GM06990 (cell line): Measurements from ENCODE around the gene RAB40B.

Experiments
- DNase-seq: peaks from one replicate; pipeline ENCODE4 v3.0.0-alpha.2; 2011; ENCODE audit not compliant: insufficient read length; ENCODE audit errors: extremely low read depth
- H3K27me3 ChIP-seq: replicated peaks from 2 replicates; pipeline ENCODE4 v1.6.0; 2011; ENCODE audit warnings: low read length; ENCODE audit not compliant: control insufficient read depth, insufficient read depth
- H3K36me3 ChIP-seq: 2 replicates; pipeline ENCODE4 v1.5.1; 2011; ENCODE audit warnings: low read length; ENCODE audit not compliant: control insufficient read depth, insufficient read depth
- H3K4me3 ChIP-seq: replicated peaks from 2 replicates; pipeline ENCODE4 v1.5.1; 2011; ENCODE audit warnings: low read depth, mild to moderate bottlenecking, control low read depth, low read length
- CTCF ChIP-seq: IDR thresholded peaks from 2 replicates; pipeline ENCODE4 v1.5.1; 2011; ENCODE audit warnings: low read length, control low read depth, mild to moderate bottlenecking, inconsistent platforms; ENCODE audit not compliant: insufficient read depth, poor library complexity, severe bottlenecking

RAB40B gene

DNA sequence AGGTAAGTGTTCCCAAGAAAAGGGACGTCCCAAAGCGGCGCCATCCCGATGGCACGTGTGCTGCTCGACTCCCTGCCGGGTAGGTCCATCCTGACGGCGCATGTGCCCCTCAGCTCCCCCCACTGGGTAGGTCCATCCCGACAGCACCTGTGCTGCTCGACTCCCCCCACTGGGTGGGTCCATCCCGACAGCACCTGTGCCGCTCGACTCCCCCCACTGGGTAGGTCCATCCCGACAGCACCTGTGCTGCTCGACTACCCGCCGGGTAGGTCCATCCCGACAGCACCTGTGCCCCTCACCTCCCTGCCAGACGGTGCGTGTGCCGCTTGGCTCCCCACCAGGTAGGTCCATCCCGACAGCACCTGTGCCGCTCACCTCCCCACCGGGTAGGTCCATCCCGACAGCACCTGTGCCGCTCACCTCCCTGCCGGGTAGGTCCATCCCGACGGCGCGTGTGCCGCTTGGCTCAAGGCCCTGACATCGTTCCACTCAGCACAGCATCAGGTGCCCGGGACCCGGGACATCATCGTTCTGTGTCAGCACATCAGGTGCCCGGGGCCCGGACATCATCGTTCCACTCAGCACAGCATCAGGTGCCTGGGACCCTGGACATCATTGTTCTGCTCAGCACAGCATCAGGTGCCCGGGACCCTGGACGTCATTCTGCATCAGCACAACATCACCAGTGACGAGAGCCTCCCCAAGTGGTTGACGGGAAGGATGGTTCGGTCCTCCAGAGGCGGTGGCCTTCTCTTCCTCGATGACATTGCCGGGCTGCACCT is 31.2 kb upstream of the RAB40B start:
- TF ChIP-seq CTCF = no peak
- no peaks in the 10 kb centered on the region for H3K27me3 ChIP-seq
- H3K36me3 ChIP-seq = peaks cover 20% of the 10 kb centered on the region

GRCh38 chr17:82726427-82726826 is 27.9 kb upstream of the RAB40B start:
- no peak overlapping the region for H3K4me3 ChIP-seq
- peaks cover 21% of the 10 kb centered on the region for H3K36me3 ChIP-seq

More for the DNA sequence above, 31.2 kb upstream of the RAB40B start:
- no peak for DNase-seq
- H3K4me3 ChIP-seq = no peak overlapping the region

GRCh38 chr17:82723169-82723807 is 24.8 kb upstream of the RAB40B start:
- Histone ChIP-seq H3K27me3 (no peaks in the 10 kb centered on the region), H3K36me3 (peaks cover 17% of the 10 kb centered on the region), H3K4me3 (no peak overlapping the region)
- no peak for DNase-seq
- no peak for TF ChIP-seq CTCF

More at GRCh38 chr17:82726427-82726826, 27.9 kb upstream of the RAB40B start:
- no peak for DNase-seq
- no peak for TF ChIP-seq CTCF
- no peaks in the 10 kb centered on the region for H3K27me3 ChIP-seq

DNA sequence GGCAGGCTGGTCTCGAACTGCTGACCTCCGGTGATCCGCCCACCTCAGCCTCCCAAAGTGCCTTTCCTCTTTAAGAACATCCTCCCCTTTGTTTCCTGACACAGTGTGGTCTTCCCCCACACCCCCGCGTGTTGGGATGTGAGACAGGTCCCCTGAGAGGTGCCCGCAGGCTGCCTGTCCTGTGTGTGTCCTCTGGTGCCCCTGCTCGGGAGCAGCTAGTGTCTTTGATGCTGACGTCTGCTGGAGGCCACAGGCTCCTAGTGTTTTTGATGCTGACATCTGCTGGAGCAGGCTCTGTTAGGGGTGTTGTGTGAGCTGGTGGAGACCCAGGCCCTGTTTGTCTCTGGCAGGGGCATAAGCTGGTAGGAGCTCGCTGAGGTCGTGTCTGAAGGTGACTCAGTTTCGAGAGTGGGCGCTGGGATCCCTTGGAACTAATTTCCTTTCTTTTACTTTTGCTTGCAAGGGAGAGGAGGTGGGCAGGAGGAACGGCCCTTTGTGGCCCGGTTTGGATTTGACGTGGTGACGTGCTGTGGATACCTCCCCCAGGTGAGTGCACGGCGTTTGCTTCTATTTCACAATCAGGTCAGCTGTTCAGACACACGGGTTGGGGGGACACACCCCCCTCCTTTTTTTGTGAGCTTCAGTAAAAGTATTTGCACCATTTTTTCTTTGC is 24.0 kb upstream of the RAB40B start:
- no peak for DNase-seq
- peaks cover 17% of the 10 kb centered on the region for H3K36me3 ChIP-seq
- no peak for TF ChIP-seq CTCF
- no peaks in the 10 kb centered on the region for H3K27me3 ChIP-seq
- no peak overlapping the region for H3K4me3 ChIP-seq

GRCh38 chr17:82720204-82720603 is 21.7 kb upstream of the RAB40B start:
- no peak overlapping the region for H3K4me3 ChIP-seq
- no peak for DNase-seq
- H3K27me3 ChIP-seq = no peaks in the 10 kb centered on the region
- no peak for TF ChIP-seq CTCF
- H3K36me3 ChIP-seq = peaks cover 10% of the 10 kb centered on the region
